NCI-H510A treated with DMSO at 0.1 percent for 48 hours (cell line): ENCODE measurements around the gene ROGDI.

Experiments
- DNase-seq: peaks from one replicate; lab custom pipeline; 2025; lab: John Stamatoyannopoulos, UW

ROGDI gene

GRCh38 chr16:4801962-4802658 lies at the start of gene ROGDI:
ROGDI (minus strand) TSS chr16:4802633; CDS start chr16:4802571, 62 bp downstream.
- DNase-seq: peak; percentile 84

- DNase-seq: no peak
Observed at GRCh38 chr16:4850211-4850610, 47.8 kb upstream of the ROGDI start.

- DNase-seq: no peak
Observed at GRCh38 chr16:4847774-4848587, 45.5 kb upstream of the ROGDI start.

- peak; percentile 82 for DNase-seq
Observed at GRCh38 chr16:4846901-4847773, 44.7 kb upstream of the ROGDI start, which contains the start of the genes GLYR1 and UBN1. GLYR1 (minus strand) TSS chr16:4847288; CDS start chr16:4847265, 23 bp downstream. UBN1 (plus strand) TSS chr16:4847481; CDS start chr16:4852918, 5,437 bp downstream.

- DNase-seq: no peak
Observed at GRCh38 chr16:4846503-4846900, 44.1 kb upstream of the ROGDI start.

GRCh38 chr16:4840984-4841383 lies 38.6 kb upstream of the ROGDI start:
- no peak for DNase-seq

GRCh38 chr16:4839942-4840341 lies 37.5 kb upstream of the ROGDI start:
- DNase-seq: no peak

- no peak for DNase-seq
Observed at GRCh38 chr16:4837733-4838501, 35.5 kb upstream of the ROGDI start.

GRCh38 chr16:4836727-4837126 lies 34.3 kb upstream of the ROGDI start:
- no peak for DNase-seq

GRCh38 chr16:4833584-4833983 lies 31.2 kb upstream of the ROGDI start:
- no peak for DNase-seq

GRCh38 chr16:4832698-4833343 lies 30.4 kb upstream of the ROGDI start:
- no peak for DNase-seq

GRCh38 chr16:4831616-4832015 lies 29.2 kb upstream of the ROGDI start:
- no peak for DNase-seq

- DNase-seq: no peak
Observed at GRCh38 chr16:4830408-4830807, 28.0 kb upstream of the ROGDI start.

GRCh38 chr16:4828567-4829321 lies 26.3 kb upstream of the ROGDI start:
- DNase-seq: no peak

- no peak for DNase-seq
Observed at GRCh38 chr16:4826980-4827379, 24.5 kb upstream of the ROGDI start.

GRCh38 chr16:4826526-4826925 lies 24.1 kb upstream of the ROGDI start:
- no peak for DNase-seq

GRCh38 chr16:4825196-4825595 lies 22.8 kb upstream of the ROGDI start:
- no peak for DNase-seq

- no peak for DNase-seq
Observed at GRCh38 chr16:4820652-4821051, 18.2 kb upstream of the ROGDI start.

- no peak for DNase-seq
Observed at GRCh38 chr16:4814542-4815173, 12.2 kb upstream of the ROGDI start.

- DNase-seq: no peak
Observed at GRCh38 chr16:4814046-4814445, 11.6 kb upstream of the ROGDI start.
